HEK293 (cell line): Measurements from ENCODE around the gene PTDSS2.

Experiments used
- CTCF ChIA-PET: fragments of 350-600 bp; formaldehyde crosslinking; extraction: SDS; loops from one replicate; lab custom pipeline; 2021; ENCODE audit warnings: antibody characterized with exemption; lab: Yijun Ruan, JAX
- POLR2A ChIA-PET: fragments of 300-600 bp; formaldehyde crosslinking; extraction: SDS; loops from one replicate; lab custom pipeline; 2020; ENCODE audit warnings: antibody characterized with exemption, inconsistent platforms; lab: Yijun Ruan, JAX
- H3K27ac ChIP-seq: fragments of 200-500 bp; sonication (Bioruptor generic); 2 replicates; pipeline ENCODE4 v1.5.1; 2014; ENCODE audit warnings: low read depth, low read length, control low read depth, inconsistent platforms; ENCODE audit errors: extremely low read depth
- H3K36me3 ChIP-seq, 2 experiments: fragments of 200-500 bp in 1 of 2; sonication (Bioruptor generic) in 1 of 2; 1 replicate in 1 of 2; 2 replicates in 1 of 2; pipeline ENCODE4 v1.5.1; 2014 to 2017; ENCODE audit warnings: inconsistent platforms in 2 of 2, low read length in 2 of 2; ENCODE audit not compliant: control insufficient read depth in 2 of 2, insufficient read depth in 1 of 2
- H3K4me1 ChIP-seq: fragments of 200-500 bp; sonication (Bioruptor generic); 2 replicates; pipeline ENCODE4 v1.5.1; 2014; ENCODE audit warnings: mild to moderate bottlenecking, low read length, inconsistent platforms; ENCODE audit not compliant: control insufficient read depth, insufficient read depth
- H3K4me3 ChIP-seq: 2 replicates; pipeline ENCODE4 v1.5.1; 2011; ENCODE audit warnings: low read depth, mild to moderate bottlenecking, control low read depth, low read length, moderate library complexity
- H3K9me3 ChIP-seq: fragments of 200-500 bp; sonication (Bioruptor generic); 2 replicates; pipeline ENCODE4 v1.5.1; 2014; ENCODE audit warnings: low read depth, low read length, inconsistent platforms; ENCODE audit not compliant: control insufficient read depth, insufficient read depth
- TRIM28 ChIP-seq: IDR thresholded peaks from 2 replicates; pipeline ENCODE4 v1.6.1; 2011; ENCODE audit warnings: low read length, control low read depth, borderline replicate concordance
- YY1 ChIP-seq: fragments of 450-650 bp; formaldehyde crosslinking; IDR thresholded peaks from 2 replicates; pipeline ENCODE4 v1.5.1; 2018; ENCODE audit warnings: missing biosample characterization, missing genetic modification characterization
- ZEB2 ChIP-seq: fragments of 450-650 bp; formaldehyde crosslinking; IDR thresholded peaks from 2 replicates; pipeline ENCODE4 v1.5.1; 2016; ENCODE audit warnings: missing biosample characterization, missing genetic modification characterization
- ZNF140 ChIP-seq: fragments of 450-650 bp; formaldehyde crosslinking; IDR thresholded peaks from 2 replicates; pipeline ENCODE4 v1.5.1; 2016; ENCODE audit warnings: missing biosample characterization, missing genetic modification characterization
- ZNF155 ChIP-seq: fragments of 450-650 bp; formaldehyde crosslinking; IDR thresholded peaks from 2 replicates; pipeline ENCODE4 v1.5.1; 2016; ENCODE audit warnings: missing biosample characterization, missing genetic modification characterization
- ZNF311 ChIP-seq: fragments of 450-650 bp; formaldehyde crosslinking; IDR thresholded peaks from 2 replicates; pipeline ENCODE4 v1.5.1; 2017; ENCODE audit warnings: missing biosample characterization, missing genetic modification characterization, borderline replicate concordance
- ZNF394 ChIP-seq: fragments of 450-650 bp; formaldehyde crosslinking; IDR thresholded peaks from 2 replicates; pipeline ENCODE4 v1.5.1; 2016; ENCODE audit warnings: missing biosample characterization, missing genetic modification characterization, mild to moderate bottlenecking, moderate library complexity, borderline replicate concordance
- ZNF510 ChIP-seq: fragments of 450-650 bp; formaldehyde crosslinking; IDR thresholded peaks from 2 replicates; pipeline ENCODE4 v1.5.1; 2018; ENCODE audit warnings: mild to moderate bottlenecking, missing genetic modification characterization, missing biosample characterization; ENCODE audit not compliant: insufficient replicate concordance
- ZNF544 ChIP-seq: fragments of 450-650 bp; formaldehyde crosslinking; IDR thresholded peaks from 2 replicates; pipeline ENCODE4 v1.5.0; 2017; ENCODE audit warnings: missing biosample characterization, missing genetic modification characterization
- ZNF560 ChIP-seq: fragments of 450-650 bp; formaldehyde crosslinking; IDR thresholded peaks from 2 replicates; pipeline ENCODE4 v1.5.1; 2017; ENCODE audit warnings: missing biosample characterization, missing genetic modification characterization, borderline replicate concordance
- ZNF585B ChIP-seq: fragments of 450-650 bp; formaldehyde crosslinking; IDR thresholded peaks from 2 replicates; pipeline ENCODE4 v1.5.1; 2016; ENCODE audit warnings: missing biosample characterization, missing genetic modification characterization
- ZNF664 ChIP-seq: fragments of 450-650 bp; formaldehyde crosslinking; IDR thresholded peaks from 2 replicates; pipeline ENCODE4 v1.5.1; 2016; ENCODE audit warnings: missing biosample characterization, missing genetic modification characterization
- ZNF843 ChIP-seq: fragments of 450-650 bp; formaldehyde crosslinking; IDR thresholded peaks from 2 replicates; pipeline ENCODE4 v1.5.1; 2016; ENCODE audit warnings: missing biosample characterization, missing genetic modification characterization
- ZSCAN16 ChIP-seq: fragments of 450-650 bp; formaldehyde crosslinking; IDR thresholded peaks from 2 replicates; pipeline ENCODE4 v1.5.1; 2016; ENCODE audit warnings: missing biosample characterization, missing genetic modification characterization
- TF ChIP-seq, protein P1 (sequence below): fragments of 450-650 bp; formaldehyde crosslinking; IDR thresholded peaks from 2 replicates; pipeline ENCODE4 v1.5.1; 2016; ENCODE audit warnings: missing biosample characterization, missing genetic modification characterization
- TF ChIP-seq, protein P2 (sequence below): fragments of 450-650 bp; formaldehyde crosslinking; IDR thresholded peaks from 2 replicates; pipeline ENCODE4 v1.5.1; 2016; ENCODE audit warnings: missing biosample characterization, missing genetic modification characterization
- TF ChIP-seq, protein P3 (sequence below): fragments of 450-650 bp; formaldehyde crosslinking; IDR thresholded peaks from 2 replicates; pipeline ENCODE4 v1.5.1; 2016; ENCODE audit warnings: missing biosample characterization, missing genetic modification characterization, low read depth
- TF ChIP-seq, protein P4 (sequence below): fragments of 450-650 bp; formaldehyde crosslinking; IDR thresholded peaks from 2 replicates; pipeline ENCODE4 v1.5.1; 2016; ENCODE audit warnings: missing biosample characterization, missing genetic modification characterization, borderline replicate concordance
- TF ChIP-seq, protein P5 (sequence below): fragments of 450-650 bp; formaldehyde crosslinking; IDR thresholded peaks from 2 replicates; pipeline ENCODE4 v1.5.1; 2016; ENCODE audit warnings: missing biosample characterization, missing genetic modification characterization

PTDSS2 gene

DNA sequence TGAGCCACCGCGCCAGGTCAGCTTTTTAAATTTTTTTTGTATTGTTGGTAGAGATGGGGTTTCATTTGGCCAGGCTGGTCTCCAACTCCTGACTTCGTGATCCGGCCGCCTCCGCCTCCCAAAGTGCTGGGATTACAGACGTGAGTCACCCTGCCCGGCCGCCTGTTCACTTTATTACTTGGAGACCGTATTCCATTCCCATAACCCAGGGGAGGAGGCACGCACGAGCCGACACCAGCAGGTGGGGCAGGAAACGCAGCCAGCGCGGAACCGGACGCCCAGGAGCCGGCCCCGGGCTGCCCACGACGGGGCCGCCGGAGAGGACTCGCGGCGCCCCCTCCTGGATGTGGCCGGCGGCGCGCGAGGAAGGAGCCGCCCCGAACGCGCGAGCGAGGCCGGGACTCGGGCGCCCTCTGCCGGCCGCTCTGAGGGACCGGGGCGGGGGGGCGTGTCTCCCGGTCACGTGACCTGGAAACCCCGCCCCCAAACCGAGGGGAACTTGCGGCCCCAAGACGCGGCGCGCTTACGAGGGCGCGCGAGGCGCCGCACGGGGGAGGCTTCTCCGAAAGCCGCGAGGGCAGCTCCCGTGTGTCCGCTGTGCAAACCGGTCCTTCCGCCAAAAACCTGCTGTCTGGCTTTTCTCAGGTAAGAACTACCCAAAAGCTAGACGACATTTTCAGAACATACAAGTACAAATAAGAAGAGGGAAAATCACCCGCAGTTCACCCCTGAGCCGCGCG lies 68.6 kb downstream of the PTDSS2 start (continued):
- TF ChIP-seq, protein P1, sequence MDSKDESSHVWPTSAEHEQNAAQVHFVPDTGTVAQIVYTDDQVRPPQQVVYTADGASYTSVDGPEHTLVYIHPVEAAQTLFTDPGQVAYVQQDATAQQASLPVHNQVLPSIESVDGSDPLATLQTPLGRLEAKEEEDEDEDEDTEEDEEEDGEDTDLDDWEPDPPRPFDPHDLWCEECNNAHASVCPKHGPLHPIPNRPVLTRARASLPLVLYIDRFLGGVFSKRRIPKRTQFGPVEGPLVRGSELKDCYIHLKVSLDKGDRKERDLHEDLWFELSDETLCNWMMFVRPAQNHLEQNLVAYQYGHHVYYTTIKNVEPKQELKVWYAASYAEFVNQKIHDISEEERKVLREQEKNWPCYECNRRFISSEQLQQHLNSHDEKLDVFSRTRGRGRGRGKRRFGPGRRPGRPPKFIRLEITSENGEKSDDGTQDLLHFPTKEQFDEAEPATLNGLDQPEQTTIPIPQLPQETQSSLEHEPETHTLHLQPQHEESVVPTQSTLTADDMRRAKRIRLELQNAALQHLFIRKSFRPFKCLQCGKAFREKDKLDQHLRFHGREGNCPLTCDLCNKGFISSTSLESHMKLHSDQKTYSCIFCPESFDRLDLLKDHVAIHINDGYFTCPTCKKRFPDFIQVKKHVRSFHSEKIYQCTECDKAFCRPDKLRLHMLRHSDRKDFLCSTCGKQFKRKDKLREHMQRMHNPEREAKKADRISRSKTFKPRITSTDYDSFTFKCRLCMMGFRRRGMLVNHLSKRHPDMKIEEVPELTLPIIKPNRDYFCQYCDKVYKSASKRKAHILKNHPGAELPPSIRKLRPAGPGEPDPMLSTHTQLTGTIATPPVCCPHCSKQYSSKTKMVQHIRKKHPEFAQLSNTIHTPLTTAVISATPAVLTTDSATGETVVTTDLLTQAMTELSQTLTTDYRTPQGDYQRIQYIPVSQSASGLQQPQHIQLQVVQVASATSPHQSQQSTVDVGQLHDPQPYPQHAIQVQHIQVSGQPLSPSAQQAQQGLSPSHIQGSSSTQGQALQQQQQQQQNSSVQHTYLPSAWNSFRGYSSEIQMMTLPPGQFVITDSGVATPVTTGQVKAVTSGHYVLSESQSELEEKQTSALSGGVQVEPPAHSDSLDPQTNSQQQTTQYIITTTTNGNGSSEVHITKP (tag by site-specific recombination), result 0 out of 2 replicates have a peak, but pooled peaks have one; percentile 14
- TF ChIP-seq ZEB2, result peak; percentile 70
- no peak for TF ChIP-seq ZNF544 (tag by site-specific recombination)
- TF ChIP-seq ZNF560 (tag by site-specific recombination), result peak; percentile 82; the same call in 1 of the 2 replicates
- TF ChIP-seq, protein P2, sequence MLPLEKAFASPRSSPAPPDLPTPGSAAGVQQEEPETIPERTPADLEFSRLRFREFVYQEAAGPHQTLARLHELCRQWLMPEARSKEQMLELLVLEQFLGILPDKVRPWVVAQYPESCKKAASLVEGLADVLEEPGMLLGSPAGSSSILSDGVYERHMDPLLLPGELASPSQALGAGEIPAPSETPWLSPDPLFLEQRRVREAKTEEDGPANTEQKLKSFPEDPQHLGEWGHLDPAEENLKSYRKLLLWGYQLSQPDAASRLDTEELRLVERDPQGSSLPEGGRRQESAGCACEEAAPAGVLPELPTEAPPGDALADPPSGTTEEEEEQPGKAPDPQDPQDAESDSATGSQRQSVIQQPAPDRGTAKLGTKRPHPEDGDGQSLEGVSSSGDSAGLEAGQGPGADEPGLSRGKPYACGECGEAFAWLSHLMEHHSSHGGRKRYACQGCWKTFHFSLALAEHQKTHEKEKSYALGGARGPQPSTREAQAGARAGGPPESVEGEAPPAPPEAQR (tag by site-specific recombination), result no peak
- TF ChIP-seq, protein P3, sequence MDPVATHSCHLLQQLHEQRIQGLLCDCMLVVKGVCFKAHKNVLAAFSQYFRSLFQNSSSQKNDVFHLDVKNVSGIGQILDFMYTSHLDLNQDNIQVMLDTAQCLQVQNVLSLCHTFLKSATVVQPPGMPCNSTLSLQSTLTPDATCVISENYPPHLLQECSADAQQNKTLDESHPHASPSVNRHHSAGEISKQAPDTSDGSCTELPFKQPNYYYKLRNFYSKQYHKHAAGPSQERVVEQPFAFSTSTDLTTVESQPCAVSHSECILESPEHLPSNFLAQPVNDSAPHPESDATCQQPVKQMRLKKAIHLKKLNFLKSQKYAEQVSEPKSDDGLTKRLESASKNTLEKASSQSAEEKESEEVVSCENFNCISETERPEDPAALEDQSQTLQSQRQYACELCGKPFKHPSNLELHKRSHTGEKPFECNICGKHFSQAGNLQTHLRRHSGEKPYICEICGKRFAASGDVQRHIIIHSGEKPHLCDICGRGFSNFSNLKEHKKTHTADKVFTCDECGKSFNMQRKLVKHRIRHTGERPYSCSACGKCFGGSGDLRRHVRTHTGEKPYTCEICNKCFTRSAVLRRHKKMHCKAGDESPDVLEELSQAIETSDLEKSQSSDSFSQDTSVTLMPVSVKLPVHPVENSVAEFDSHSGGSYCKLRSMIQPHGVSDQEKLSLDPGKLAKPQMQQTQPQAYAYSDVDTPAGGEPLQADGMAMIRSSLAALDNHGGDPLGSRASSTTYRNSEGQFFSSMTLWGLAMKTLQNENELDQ (tag by site-specific recombination), result no peak
- no peak for TF ChIP-seq ZSCAN16 (tag by site-specific recombination)
- TF ChIP-seq ZNF394 (tag by site-specific recombination), result no peak
- peak; percentile 97 for TF ChIP-seq ZNF510 (tag by site-specific recombination)
- TF ChIP-seq ZNF140 (tag by site-specific recombination), result no peak
- TF ChIP-seq ZNF155 (tag by site-specific recombination), result no peak
- TF ChIP-seq, all 188 proteins: peak for 40

DNA sequence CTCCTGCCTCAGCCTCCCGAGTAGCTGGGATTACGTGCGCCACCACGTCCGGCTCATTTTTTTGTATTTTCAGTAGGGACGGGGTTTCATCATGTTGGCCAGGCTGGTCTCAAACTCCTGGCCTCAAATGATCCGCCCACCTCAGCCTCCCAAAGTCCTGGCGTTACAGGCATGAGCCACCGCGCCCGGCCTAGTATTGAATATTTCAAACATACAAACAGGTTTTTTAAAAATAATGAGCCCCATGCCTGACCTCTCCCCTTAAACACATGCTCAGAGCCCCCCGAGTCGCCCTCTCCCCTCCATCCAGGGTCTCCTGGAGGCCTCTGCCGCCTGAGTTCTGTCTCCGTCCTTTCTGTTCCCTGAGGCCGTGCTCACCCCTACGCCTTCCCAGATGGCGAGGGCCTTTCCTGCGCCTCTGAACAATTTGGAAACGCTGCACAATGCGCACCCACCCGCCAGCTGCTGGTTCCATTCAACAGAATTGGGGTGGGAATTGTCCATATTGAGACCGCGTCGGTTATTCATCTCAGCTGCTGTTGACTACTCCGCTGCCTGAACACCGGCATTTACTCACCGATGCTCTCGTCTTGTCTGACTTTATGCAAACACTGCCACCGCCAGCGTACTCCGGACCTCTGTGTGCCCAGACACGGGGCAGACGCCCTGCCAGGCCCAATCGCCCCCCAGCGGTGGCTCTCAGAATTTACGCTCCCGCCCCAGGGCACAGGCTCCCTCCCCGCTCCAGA lies 70.5 kb downstream of the PTDSS2 start:
- H3K4me3 ChIP-seq, result no peak overlapping the region
- no peaks in the 10 kb centered on the region for H3K36me3 ChIP-seq
- H3K27ac ChIP-seq, result no peak overlapping the region
- CTCF ChIA-PET, result interaction anchor here (0.8 to 1.3 kb wide), 4 partner anchors 9 to 71 kb away, joined by 3 read pairs; no protein-coding TSS in a partner anchor
- H3K4me1 ChIP-seq, result no peaks in the 10 kb centered on the region
- no peaks in the 10 kb centered on the region for H3K9me3 ChIP-seq
- POLR2A ChIA-PET, result interaction anchor here (1.1 kb wide), 1 partner anchor 14 kb away, joined by 4 read pairs; no protein-coding TSS in a partner anchor
- TF ChIP-seq ZNF843 (tag by site-specific recombination), result no peak
- TF ChIP-seq ZNF311 (tag by site-specific recombination), result no peak
- no peak for TF ChIP-seq ZNF664 (tag by site-specific recombination)
- TF ChIP-seq, protein P4, sequence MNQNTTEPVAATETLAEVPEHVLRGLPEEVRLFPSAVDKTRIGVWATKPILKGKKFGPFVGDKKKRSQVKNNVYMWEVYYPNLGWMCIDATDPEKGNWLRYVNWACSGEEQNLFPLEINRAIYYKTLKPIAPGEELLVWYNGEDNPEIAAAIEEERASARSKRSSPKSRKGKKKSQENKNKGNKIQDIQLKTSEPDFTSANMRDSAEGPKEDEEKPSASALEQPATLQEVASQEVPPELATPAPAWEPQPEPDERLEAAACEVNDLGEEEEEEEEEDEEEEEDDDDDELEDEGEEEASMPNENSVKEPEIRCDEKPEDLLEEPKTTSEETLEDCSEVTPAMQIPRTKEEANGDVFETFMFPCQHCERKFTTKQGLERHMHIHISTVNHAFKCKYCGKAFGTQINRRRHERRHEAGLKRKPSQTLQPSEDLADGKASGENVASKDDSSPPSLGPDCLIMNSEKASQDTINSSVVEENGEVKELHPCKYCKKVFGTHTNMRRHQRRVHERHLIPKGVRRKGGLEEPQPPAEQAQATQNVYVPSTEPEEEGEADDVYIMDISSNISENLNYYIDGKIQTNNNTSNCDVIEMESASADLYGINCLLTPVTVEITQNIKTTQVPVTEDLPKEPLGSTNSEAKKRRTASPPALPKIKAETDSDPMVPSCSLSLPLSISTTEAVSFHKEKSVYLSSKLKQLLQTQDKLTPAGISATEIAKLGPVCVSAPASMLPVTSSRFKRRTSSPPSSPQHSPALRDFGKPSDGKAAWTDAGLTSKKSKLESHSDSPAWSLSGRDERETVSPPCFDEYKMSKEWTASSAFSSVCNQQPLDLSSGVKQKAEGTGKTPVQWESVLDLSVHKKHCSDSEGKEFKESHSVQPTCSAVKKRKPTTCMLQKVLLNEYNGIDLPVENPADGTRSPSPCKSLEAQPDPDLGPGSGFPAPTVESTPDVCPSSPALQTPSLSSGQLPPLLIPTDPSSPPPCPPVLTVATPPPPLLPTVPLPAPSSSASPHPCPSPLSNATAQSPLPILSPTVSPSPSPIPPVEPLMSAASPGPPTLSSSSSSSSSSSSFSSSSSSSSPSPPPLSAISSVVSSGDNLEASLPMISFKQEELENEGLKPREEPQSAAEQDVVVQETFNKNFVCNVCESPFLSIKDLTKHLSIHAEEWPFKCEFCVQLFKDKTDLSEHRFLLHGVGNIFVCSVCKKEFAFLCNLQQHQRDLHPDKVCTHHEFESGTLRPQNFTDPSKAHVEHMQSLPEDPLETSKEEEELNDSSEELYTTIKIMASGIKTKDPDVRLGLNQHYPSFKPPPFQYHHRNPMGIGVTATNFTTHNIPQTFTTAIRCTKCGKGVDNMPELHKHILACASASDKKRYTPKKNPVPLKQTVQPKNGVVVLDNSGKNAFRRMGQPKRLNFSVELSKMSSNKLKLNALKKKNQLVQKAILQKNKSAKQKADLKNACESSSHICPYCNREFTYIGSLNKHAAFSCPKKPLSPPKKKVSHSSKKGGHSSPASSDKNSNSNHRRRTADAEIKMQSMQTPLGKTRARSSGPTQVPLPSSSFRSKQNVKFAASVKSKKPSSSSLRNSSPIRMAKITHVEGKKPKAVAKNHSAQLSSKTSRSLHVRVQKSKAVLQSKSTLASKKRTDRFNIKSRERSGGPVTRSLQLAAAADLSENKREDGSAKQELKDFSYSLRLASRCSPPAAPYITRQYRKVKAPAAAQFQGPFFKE (tag by site-specific recombination), result no peak
- TF ChIP-seq YY1 (tag by site-specific recombination), result no peak
- TF ChIP-seq ZNF585B (tag by site-specific recombination), result no peak
- TF ChIP-seq, protein P5, sequence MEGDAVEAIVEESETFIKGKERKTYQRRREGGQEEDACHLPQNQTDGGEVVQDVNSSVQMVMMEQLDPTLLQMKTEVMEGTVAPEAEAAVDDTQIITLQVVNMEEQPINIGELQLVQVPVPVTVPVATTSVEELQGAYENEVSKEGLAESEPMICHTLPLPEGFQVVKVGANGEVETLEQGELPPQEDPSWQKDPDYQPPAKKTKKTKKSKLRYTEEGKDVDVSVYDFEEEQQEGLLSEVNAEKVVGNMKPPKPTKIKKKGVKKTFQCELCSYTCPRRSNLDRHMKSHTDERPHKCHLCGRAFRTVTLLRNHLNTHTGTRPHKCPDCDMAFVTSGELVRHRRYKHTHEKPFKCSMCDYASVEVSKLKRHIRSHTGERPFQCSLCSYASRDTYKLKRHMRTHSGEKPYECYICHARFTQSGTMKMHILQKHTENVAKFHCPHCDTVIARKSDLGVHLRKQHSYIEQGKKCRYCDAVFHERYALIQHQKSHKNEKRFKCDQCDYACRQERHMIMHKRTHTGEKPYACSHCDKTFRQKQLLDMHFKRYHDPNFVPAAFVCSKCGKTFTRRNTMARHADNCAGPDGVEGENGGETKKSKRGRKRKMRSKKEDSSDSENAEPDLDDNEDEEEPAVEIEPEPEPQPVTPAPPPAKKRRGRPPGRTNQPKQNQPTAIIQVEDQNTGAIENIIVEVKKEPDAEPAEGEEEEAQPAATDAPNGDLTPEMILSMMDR, result no peak
- no peak for TF ChIP-seq TRIM28
